Kasumi-1 (cell line): ENCODE data around the gene EPHB3.
A peak's percentile ranks its signal among the peaks of the same experiment; 100 is the strongest.

ENCODE experiments used
- DNase-seq, 2 experiments: peaks; one replicate each; lab custom pipeline; 2025; lab: John Stamatoyannopoulos, UW

Gene EPHB3

GRCh38 chr3:184581331-184581855, 19.8 kb downstream of the EPHB3 start:
- no peak for DNase-seq

- DNase-seq, result no peak
Measured at GRCh38 chr3:184582646-184583577, 21.3 kb downstream of the EPHB3 start.

- no peak for DNase-seq
Measured at GRCh38 chr3:184583578-184584451, 22.2 kb downstream of the EPHB3 start.

GRCh38 chr3:184584464-184584891, 22.9 kb downstream of the EPHB3 start:
- DNase-seq, result no peak

GRCh38 chr3:184585545-184585944, 24.0 kb downstream of the EPHB3 start:
- no peak for DNase-seq

- DNase-seq, result no peak
Measured at GRCh38 chr3:184586851-184587250, 25.3 kb downstream of the EPHB3 start.

- no peak for DNase-seq
Measured at GRCh38 chr3:184588776-184589175, 27.2 kb downstream of the EPHB3 start.

- peak; percentile 15 to 31 for DNase-seq
Measured at GRCh38 chr3:184590795-184591194, 29.2 kb downstream of the EPHB3 start.

- DNase-seq, result no peak
Measured at GRCh38 chr3:184591789-184592188, 30.2 kb downstream of the EPHB3 start.

GRCh38 chr3:184592371-184593219, 31.0 kb downstream of the EPHB3 start:
- DNase-seq, result no peak

GRCh38 chr3:184593220-184593927, 31.8 kb downstream of the EPHB3 start:
- DNase-seq, result no peak

GRCh38 chr3:184593928-184594303, 32.3 kb downstream of the EPHB3 start:
- DNase-seq, result no peak

- no peak for DNase-seq
Measured at GRCh38 chr3:184594371-184595001, 32.9 kb downstream of the EPHB3 start.

GRCh38 chr3:184595726-184596125, 34.1 kb downstream of the EPHB3 start:
- DNase-seq, result no peak

GRCh38 chr3:184596233-184596632, 34.6 kb downstream of the EPHB3 start:
- DNase-seq, result no peak

GRCh38 chr3:184596886-184597575, 35.4 kb downstream of the EPHB3 start:
- DNase-seq, result no peak

- no peak for DNase-seq
Measured at GRCh38 chr3:184597829-184598573, 36.4 kb downstream of the EPHB3 start.

GRCh38 chr3:184598574-184598927, 37.0 kb downstream of the EPHB3 start:
- no peak for DNase-seq

GRCh38 chr3:184599143-184599542, 37.6 kb downstream of the EPHB3 start:
- DNase-seq, result no peak
